ENCODE data around the gene SERPINE2.

- no peak for TF ChIP-seq EZH2phosphoT487 (conservative IDR thresholded peaks at IDR 0.05; ENCODE audit: low read length)
- no peak for TF ChIP-seq CTCF (IDR thresholded peaks at IDR 0.05; ENCODE audit: insufficient read depth, low read length, poor library complexity, severe bottlenecking)
Measured at GRCh38 chr2:223959688-223960087, 79.4 kb downstream of the SERPINE2 start.

Measured in SU-DHL-6 (cell line).